ENCODE measurements around the gene PIP4K2A.

DNA sequence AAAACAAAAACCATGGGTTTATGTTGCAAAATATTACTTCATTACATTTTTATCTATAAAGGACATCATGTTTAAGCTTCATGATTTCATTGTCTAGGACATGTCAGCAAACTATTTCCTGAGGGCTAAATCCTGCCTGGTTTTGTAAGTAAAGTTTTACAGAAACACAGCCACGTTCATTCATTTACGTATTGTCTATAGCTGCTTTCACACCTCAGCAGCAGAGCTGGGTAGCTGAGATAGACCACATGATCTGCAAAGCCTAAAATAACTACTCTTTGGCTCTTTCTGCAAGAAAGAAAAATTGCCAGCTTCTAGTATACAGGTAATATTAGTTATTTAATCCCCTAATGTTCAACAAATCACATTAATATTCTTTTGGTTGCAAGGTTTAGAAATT lies 12.7 kb upstream of the PIP4K2A start:
- TF ChIP-seq, protein P1, sequence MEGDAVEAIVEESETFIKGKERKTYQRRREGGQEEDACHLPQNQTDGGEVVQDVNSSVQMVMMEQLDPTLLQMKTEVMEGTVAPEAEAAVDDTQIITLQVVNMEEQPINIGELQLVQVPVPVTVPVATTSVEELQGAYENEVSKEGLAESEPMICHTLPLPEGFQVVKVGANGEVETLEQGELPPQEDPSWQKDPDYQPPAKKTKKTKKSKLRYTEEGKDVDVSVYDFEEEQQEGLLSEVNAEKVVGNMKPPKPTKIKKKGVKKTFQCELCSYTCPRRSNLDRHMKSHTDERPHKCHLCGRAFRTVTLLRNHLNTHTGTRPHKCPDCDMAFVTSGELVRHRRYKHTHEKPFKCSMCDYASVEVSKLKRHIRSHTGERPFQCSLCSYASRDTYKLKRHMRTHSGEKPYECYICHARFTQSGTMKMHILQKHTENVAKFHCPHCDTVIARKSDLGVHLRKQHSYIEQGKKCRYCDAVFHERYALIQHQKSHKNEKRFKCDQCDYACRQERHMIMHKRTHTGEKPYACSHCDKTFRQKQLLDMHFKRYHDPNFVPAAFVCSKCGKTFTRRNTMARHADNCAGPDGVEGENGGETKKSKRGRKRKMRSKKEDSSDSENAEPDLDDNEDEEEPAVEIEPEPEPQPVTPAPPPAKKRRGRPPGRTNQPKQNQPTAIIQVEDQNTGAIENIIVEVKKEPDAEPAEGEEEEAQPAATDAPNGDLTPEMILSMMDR (IDR thresholded peaks at IDR 0.05; ENCODE audit: extremely low read depth in 1 of 2, insufficient read depth in 1 of 2, low read depth in 1 of 2, low read length in 2 of 2) = no peak
- TF ChIP-seq POLR2A (IDR thresholded peaks at IDR 0.05; ENCODE audit: low read depth, low read length) = no peak
- TF ChIP-seq EZH2 (IDR thresholded peaks at IDR 0.05; ENCODE audit: borderline replicate concordance, low read depth, low read length, severe bottlenecking) = no peak
- TF ChIP-seq, protein P2, sequence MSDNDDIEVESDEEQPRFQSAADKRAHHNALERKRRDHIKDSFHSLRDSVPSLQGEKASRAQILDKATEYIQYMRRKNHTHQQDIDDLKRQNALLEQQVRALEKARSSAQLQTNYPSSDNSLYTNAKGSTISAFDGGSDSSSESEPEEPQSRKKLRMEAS (IDR thresholded peaks at IDR 0.05; ENCODE audit: insufficient read depth, insufficient read length) = no peak
- no peak for TF ChIP-seq POLR2AphosphoS5 (IDR thresholded peaks at IDR 0.05; ENCODE audit: insufficient read depth, low read depth, low read length)
